Activated naive CD8-positive, alpha-beta T cell treated with anti-CD3 and anti-CD28 coated beads for 36 hours (primary cell): Measurements from ENCODE around the gene HCFC1. TPM values are rescaled to one million over a fixed set of nuclear protein-coding genes. Genes with fewer than 3 reads are reported as not detected.

Experiments used
- DNase-seq: peaks from one replicate; pipeline ENCODE4 v3.0.0; 2021
- H3K27ac Mint-ChIP-seq: one replicate; pipeline ENCODE4 v1.8.0; 2022; ENCODE audit warnings: mild to moderate bottlenecking, moderate library complexity, mixed read lengths
- H3K27me3 Mint-ChIP-seq: one replicate; pipeline ENCODE4 v1.8.0; 2022; ENCODE audit warnings: mild to moderate bottlenecking, mixed read lengths
- H3K36me3 Mint-ChIP-seq: one replicate; pipeline ENCODE4 v1.8.0; 2021; ENCODE audit warnings: mild to moderate bottlenecking, mixed read lengths
- H3K4me1 Mint-ChIP-seq: one replicate; pipeline ENCODE4 v1.8.0; 2021; ENCODE audit warnings: mixed read lengths
- H3K4me3 Mint-ChIP-seq: one replicate; pipeline ENCODE4 v1.8.0; 2022; ENCODE audit warnings: mild to moderate bottlenecking, moderate library complexity, mixed read lengths
- H3K9me3 Mint-ChIP-seq: one replicate; pipeline ENCODE4 v1.8.0; 2022; ENCODE audit warnings: mixed read lengths
- total RNA-seq, 2 experiments: library from RNA; stranded (reverse); gene quantifications; one replicate each; pipeline ENCODE4 v1.2.3, GENCODE V29; 2021

The HCFC1 gene
- total RNA-seq, 2 experiments from 2014 or later = 140 to 142 TPM

DNA sequence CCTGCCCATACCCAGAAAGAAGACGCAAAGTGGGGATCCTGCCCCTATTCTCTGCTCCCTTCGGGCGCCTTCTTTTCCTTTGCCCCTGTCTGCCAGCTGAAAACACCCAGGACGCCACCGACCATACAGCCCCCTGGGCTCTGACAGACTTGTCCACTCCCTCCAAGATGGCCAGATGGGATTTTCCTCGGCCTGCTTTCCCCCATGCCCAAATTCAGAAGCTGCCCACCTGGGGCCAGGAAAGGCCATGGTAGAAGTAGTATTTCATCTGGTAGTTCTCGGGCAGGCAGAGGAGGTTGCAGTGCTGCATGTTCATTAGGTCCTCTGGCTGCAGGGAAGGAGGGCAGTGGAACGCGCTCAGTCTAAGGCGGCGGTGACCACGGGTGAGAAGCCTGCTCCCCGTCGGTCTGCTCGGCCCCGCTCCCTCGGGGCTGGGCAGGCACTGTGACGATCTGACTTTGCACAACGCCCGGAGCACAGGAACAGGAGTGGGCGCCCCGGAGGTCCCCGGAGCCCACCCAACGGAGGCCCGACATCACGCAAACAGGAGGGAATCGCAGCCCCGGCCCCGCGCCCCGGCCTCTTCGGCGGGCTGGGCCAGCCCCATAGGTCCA lies 37.4 kb downstream of the HCFC1 start:
- Mint-ChIP-seq H3K9me3 (no peaks in the 10 kb centered on the region), H3K27ac (peak overlapping the region; percentile 79), H3K27me3 (no peaks in the 10 kb centered on the region)

DNA sequence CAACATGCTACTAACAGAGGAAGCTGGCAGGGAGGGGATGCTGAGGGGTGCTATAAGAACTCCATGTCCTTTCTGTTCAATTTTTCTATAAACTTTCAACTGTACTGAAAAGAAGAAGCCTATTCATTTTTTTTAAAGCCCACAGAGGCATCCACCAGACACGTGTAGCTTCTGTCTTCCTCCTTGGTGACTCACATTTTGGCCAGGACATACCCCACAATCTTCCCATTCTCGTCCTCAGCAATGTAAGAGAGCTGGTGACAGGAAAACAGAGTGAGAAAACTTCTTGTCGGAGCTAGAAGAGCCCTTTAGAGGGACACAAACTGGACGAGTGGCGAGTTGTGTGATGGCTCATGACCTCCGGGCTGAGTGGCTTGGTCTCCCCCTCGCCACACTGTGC lies 37.9 kb downstream of the HCFC1 start:
- Mint-ChIP-seq H3K27me3 (no peaks in the 10 kb centered on the region), H3K4me1 (peaks cover 23% of the 10 kb centered on the region), H3K9me3 (no peaks in the 10 kb centered on the region), H3K36me3 (peaks cover 20% of the 10 kb centered on the region), H3K27ac (peak overlapping the region; percentile 79), H3K4me3 (peak overlapping the region; percentile 86)
- no peak for DNase-seq

More for the DNA sequence above, 37.4 kb downstream of the HCFC1 start:
- DNase-seq = no peak
- H3K4me1 Mint-ChIP-seq = peaks cover 19% of the 10 kb centered on the region
- H3K4me3 Mint-ChIP-seq = peak overlapping the region; percentile 86
- peaks cover 17% of the 10 kb centered on the region for H3K36me3 Mint-ChIP-seq

DNA sequence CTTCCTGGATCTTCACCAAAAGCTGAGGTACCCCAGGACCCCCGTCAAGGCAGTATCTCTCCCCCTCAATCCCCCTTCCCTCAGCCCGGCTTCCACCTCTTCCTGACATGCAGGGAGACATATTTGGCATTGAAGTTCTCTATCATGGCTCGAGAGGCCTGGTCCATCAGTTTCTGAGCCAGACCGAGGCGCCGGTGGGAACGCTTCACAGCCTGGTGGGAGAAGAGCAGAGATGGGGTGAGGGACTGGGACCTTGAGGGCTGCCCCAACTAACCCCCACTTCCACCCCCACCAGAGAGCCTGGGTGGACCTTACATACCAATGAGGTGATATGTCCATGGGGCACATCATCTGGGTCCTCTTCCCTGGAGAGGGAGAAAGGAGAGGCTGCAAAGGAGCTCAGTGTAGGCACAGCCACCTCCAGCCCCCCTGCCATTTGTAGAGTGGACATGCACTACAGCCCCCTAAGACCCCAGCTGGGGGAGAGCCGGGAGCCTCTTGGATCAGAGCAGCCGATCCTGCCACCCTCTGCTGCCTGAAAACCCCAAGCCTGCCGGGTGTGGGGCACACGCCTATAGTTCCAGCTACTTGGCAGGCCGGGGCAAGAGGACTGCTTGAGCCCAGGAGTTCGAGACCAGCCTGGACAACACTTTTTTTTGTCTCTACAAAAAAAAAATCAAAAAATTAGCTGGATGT lies 39.2 kb downstream of the HCFC1 start:
- Mint-ChIP-seq H3K4me1 (peaks cover 18% of the 10 kb centered on the region), H3K27ac (peak overlapping the region; percentile 12), H3K4me3 (no peak overlapping the region), H3K9me3 (no peaks in the 10 kb centered on the region), H3K36me3 (peaks cover 22% of the 10 kb centered on the region), H3K27me3 (no peaks in the 10 kb centered on the region)
- DNase-seq = no peak

DNA sequence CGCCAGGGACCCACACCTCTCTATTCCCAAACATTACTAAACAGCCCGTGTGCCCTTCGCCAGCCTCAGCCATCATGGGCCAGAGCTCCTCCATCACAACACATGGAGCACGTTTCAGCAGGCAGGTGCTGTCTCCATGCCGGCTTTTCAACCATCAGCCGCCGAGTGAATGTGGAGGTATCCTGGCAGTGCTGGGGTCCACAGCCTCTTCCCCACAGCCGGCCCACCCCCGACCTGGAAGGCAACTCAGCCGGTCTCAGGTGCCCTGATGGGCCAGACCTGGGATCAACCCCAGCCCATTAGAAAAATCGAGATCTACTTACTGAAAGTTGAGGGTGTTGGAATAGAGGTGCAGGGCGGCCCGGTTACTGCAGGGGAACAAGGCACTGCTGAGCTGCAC lies 39.9 kb downstream of the HCFC1 start:
- Mint-ChIP-seq H3K27ac (peak overlapping the region; percentile 79), H3K36me3 (peaks cover 22% of the 10 kb centered on the region), H3K4me3 (peak overlapping the region; percentile 32), H3K4me1 (peaks cover 18% of the 10 kb centered on the region), H3K27me3 (no peaks in the 10 kb centered on the region), H3K9me3 (no peaks in the 10 kb centered on the region)
- DNase-seq = no peak

DNA sequence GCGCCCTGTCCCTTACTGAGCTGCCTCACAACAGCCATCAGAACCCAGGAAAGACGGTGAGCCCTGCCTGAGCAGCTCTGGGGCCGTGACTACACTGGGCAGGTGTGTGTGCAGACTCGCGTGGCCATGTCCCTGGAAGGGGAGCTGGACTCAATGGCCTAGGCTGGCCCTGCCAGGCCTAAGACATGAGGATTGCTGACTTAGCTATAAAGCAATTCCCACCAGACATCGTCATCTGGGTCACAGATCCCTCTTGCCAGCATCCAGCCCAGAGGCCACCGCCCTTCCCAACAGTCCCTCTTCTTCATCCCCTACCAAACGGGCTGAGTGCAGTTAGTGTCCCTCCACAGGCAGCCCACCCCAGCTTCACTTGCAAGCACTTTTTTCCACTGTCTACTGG lies 40.5 kb downstream of the HCFC1 start:
- peaks cover 19% of the 10 kb centered on the region for H3K36me3 Mint-ChIP-seq
- no peaks in the 10 kb centered on the region for H3K27me3 Mint-ChIP-seq
- H3K9me3 Mint-ChIP-seq = no peaks in the 10 kb centered on the region
- H3K27ac Mint-ChIP-seq = peak overlapping the region; percentile 79
- H3K4me1 Mint-ChIP-seq = peaks cover 18% of the 10 kb centered on the region
- DNase-seq = no peak
- no peak overlapping the region for H3K4me3 Mint-ChIP-seq

DNA sequence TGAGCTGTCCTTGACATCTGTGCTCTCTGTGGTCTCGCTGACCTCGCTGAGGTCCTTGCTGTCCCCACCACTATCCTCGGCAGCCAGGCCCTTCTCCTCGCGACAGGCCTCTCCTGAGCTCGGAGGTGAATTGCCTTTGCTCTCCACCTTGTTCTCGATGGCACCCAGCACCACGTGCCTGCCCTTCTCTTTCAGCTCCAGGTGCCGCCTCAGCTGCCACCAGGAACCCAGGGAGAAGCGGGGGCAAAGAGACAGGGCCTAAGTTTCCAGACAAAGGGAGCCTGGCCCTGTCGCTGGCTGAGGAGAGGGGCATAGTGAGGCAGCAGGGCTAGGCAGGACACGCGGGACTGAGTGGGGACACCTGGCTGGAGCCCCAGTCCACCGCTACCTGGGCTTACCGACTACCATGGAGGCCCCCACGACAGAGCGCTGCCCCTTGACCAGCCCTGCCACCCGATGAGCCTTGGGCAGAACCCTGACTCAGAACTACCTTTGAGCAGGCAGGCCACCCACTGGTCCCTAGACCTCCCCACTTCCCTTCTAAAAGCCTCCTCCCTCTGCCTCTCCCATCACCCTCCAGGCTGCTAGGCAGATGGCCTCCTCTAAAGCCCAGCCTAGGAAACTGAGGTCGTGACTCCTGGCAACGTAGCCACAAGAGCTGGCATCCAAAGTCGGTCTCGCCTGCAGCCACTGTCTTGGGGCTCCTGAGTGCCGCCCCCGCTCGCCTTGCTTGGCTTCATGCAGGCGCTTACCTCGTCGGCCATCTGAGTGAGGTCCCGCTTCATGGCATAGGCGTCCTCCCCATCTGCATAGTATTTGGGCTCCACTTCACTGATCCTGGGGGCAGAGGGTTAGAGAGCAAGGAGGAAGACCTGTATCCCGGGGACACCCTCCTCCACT lies 41.4 kb downstream of the HCFC1 start:
- Mint-ChIP-seq H3K36me3 (peaks cover 18% of the 10 kb centered on the region), H3K4me1 (peaks cover 16% of the 10 kb centered on the region), H3K4me3 (peak overlapping the region; percentile 32), H3K27ac (peak overlapping the region; percentile 62), H3K9me3 (no peaks in the 10 kb centered on the region), H3K27me3 (no peaks in the 10 kb centered on the region)
- DNase-seq = no peak

DNA sequence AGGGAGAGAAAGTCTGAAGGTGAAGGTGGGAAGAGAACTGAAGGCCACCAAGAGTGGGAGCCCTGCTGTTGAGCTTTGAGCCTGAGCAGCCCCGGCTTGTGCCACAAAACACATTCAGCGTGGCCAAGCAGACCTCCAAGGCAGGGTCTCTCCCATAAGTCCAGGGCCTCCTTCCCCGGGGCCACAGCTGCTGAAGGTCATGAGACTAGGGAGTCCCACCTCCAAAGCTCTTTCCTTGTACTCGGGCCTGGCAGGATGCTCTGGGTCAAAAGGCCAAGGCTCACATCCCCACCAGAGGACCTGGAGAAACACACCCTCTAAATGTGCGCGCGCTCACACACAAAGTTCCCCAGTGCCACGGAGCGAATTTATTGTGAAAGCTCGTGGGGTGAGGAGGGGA lies 42.0 kb downstream of the HCFC1 start:
- peaks cover 16% of the 10 kb centered on the region for H3K4me1 Mint-ChIP-seq

DNA sequence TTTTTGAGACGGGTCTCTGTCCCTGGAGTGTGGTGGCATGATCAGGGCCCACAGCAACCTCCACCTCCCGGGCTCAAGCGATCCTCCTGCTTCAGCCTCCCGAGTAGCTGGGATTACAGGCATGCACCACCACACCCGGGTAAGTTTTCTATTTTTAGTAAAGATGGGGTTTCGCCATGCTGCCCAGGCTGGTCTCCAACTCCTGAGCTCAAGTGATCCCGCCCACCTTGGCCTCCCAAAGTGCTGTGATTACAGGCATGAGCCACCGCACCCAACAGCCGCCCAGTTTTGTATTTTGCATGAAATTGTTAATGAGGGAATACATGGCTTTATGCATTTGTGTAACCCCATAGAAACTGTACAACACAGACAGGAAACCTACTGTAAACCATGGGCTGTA lies 42.8 kb downstream of the HCFC1 start:
- Mint-ChIP-seq H3K4me3 (peak overlapping the region; percentile 74), H3K27ac (peak overlapping the region; percentile 68), H3K4me1 (peaks cover 16% of the 10 kb centered on the region), H3K9me3 (no peaks in the 10 kb centered on the region), H3K27me3 (no peaks in the 10 kb centered on the region), H3K36me3 (peaks cover 27% of the 10 kb centered on the region)
- no peak for DNase-seq

More for the DNA sequence above, 42.0 kb downstream of the HCFC1 start:
- no peaks in the 10 kb centered on the region for H3K27me3 Mint-ChIP-seq
- H3K4me3 Mint-ChIP-seq = peak overlapping the region; percentile 74
- no peaks in the 10 kb centered on the region for H3K9me3 Mint-ChIP-seq
- H3K36me3 Mint-ChIP-seq = peaks cover 25% of the 10 kb centered on the region
- DNase-seq = no peak
- H3K27ac Mint-ChIP-seq = peak overlapping the region; percentile 29

DNA sequence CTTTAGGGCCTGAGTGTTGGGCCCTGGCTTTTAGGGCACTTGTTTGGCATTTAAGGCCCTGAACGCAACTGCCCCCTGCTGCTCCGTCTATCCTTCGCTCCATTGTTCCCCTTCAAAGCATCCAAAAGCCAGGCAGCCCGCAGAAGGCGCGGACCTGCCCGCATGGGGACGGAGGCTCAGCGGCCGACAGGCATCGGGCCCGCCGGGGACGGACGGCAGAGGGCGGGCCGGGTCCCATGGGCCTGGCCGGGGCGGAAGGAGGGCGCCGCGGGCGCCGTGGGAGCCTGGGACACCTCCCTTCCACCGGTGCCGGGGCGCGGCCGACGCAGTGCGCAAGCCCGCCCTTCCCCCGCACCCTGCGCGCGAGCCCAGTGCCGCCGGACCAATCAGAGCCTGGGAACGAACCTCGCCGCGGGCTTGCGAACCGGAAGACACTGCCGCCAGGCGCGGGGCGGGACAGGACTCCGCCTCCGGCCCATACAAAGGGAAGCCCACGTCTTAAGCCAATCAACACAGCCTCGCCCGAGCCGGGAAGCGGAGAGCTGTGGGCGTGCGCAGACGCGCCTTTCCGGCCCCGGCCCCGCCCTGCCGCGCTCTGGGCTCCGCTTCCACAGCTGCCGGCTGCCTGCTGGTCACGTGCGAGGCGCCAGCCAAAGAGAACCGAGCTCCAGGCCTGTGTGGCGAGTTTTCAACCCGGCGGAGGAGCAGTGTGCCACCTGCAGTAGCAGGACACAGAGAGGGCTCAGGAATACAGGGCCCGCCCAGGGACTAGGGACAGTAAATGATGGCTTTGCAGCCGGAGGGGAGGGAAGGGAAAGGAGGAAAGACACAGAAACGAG lies 43.5 kb downstream of the HCFC1 start:
- peaks cover 29% of the 10 kb centered on the region for H3K36me3 Mint-ChIP-seq
- DNase-seq = peak; percentile 95
- peaks cover 20% of the 10 kb centered on the region for H3K4me1 Mint-ChIP-seq
- peak overlapping the region; percentile 97 for H3K27ac Mint-ChIP-seq
- H3K27me3 Mint-ChIP-seq = no peaks in the 10 kb centered on the region
- no peaks in the 10 kb centered on the region for H3K9me3 Mint-ChIP-seq
- peak overlapping the region; percentile 87 for H3K4me3 Mint-ChIP-seq

DNA sequence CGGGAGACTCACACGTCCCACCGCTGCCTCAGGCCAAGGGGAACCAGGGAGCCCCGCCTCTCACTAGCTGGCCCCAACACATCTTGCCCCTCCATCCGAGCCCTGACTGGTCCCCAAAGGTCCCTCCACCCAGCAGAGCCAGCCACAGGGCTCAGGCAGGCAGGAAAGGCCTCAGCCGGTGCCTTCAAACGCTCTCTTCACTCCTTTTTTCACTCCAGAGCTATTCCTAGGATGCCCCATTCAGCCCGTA lies 44.0 kb downstream of the HCFC1 start:
- peaks cover 30% of the 10 kb centered on the region for H3K36me3 Mint-ChIP-seq
- peak overlapping the region; percentile 85 for H3K4me3 Mint-ChIP-seq
- peaks cover 20% of the 10 kb centered on the region for H3K4me1 Mint-ChIP-seq
- H3K27me3 Mint-ChIP-seq = no peaks in the 10 kb centered on the region
- H3K27ac Mint-ChIP-seq = peak overlapping the region; percentile 97
- no peaks in the 10 kb centered on the region for H3K9me3 Mint-ChIP-seq
- no peak for DNase-seq

DNA sequence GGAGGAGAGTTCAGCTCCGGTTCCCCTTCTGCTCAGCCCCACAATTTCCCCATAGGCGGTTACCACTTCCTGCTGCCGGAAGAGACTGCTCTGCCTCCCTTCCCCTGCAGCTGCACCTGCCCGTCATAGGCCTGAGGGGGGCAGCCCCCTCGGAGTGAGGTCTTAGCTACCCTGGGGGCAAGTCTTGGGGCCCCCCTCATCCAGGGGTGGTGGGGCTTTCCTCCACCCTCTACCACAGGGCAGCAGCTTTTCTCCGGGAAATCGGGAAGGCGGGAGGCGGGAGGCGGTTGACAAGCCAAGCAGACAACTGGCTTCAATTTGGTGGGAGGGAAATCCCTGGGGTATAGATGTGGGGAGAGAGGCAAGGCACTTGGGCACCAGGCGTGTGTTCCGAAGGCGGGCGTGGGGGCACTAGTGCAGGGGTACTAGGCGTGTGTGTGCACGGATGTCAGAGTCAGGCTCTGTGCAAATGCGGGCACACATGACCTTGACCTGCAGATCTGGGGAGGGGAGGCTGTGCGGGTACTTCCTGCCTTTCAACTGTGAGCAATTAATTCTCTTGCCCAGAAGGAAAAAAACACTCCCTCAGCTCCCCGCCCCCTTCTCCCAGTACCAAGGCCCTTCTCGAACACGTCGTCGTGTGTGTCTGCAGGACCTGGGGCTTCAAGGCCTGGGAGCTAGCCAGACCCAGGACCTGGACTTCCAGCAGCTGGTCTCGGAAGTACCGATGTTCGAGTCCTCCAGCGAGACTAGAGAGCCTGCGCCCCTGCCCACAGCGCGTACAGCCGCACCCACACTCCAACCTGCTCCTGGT lies 44.6 kb downstream of the HCFC1 start:
- peak overlapping the region; percentile 85 for H3K4me3 Mint-ChIP-seq
- H3K27me3 Mint-ChIP-seq = no peaks in the 10 kb centered on the region
- peak overlapping the region; percentile 97 for H3K27ac Mint-ChIP-seq
- H3K36me3 Mint-ChIP-seq = peaks cover 32% of the 10 kb centered on the region
- H3K9me3 Mint-ChIP-seq = no peaks in the 10 kb centered on the region
- peaks cover 24% of the 10 kb centered on the region for H3K4me1 Mint-ChIP-seq
- peak; percentile 79 for DNase-seq

DNA sequence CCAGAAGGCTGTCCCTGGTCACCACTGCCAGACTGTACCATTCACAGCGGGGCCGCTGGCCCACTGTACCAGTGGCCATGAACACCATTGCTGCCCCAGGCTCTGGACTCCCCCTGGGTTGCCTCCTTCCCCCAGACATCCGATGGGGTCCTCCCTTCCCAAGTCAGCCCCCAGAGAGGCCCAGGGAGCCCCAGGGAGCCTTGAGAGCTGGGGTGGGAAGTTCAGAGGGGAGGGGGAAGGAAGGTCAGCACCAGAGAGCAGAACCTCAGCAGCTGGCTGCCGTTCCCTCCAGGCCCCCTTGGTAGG lies 45.1 kb downstream of the HCFC1 start:
- no peaks in the 10 kb centered on the region for H3K27me3 Mint-ChIP-seq
- H3K4me1 Mint-ChIP-seq = peaks cover 24% of the 10 kb centered on the region
- H3K4me3 Mint-ChIP-seq = peak overlapping the region; percentile 85
- no peak for DNase-seq
- no peaks in the 10 kb centered on the region for H3K9me3 Mint-ChIP-seq
- H3K27ac Mint-ChIP-seq = peak overlapping the region; percentile 97
- peaks cover 29% of the 10 kb centered on the region for H3K36me3 Mint-ChIP-seq

DNA sequence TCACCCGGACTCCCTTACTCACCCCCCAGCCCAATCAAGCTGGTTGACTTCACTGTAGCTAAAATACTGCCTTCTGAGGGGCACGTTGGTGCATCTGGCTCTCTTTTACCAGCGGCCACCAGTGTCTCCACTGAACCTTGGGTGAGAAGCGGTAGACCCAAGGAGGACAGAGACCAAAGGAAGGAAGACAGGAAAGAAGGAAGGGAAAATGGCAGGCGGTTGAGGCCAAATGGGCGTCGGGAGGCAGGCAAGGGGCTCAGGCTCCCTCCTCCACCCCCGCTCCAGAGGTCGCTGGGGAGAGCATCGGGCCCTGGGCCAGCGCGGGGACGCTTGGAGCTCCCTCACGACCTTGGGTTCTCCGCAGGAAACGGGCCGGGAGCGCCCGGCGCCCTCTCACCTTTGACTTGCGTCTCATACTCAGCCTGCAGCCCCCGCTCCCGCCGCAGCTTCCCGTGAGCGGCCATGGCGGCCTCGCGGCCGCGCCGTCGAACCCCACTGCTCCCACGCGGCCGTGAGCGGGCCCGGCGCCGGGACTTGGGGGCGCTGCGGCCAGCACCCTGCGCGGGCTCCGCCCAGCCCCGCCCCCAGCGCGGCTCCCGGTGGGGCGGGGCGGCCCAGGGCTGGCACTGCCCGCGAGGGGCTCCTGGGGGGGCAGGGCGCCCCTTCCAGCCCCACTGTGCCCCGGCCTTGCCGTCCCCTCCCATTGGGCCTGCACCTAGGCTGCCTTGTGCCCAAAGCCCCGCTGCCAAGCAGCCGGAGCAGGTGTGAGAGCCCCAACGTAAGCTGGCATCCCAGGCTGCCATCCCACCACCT lies 45.7 kb downstream of the HCFC1 start, which contains the start of gene ARHGAP4:
Gene ARHGAP4, minus strand, starts transcription at position 526 of the 813 bp plus-strand sequence. Its CDS starts 62 bp downstream, at position 464.
- Mint-ChIP-seq H3K4me1 (peaks cover 23% of the 10 kb centered on the region), H3K9me3 (no peaks in the 10 kb centered on the region), H3K27ac (peak within 1 kb of the TSS; percentile 97), H3K27me3 (no peaks in the 10 kb centered on the region), H3K36me3 (peaks cover 29% of the 10 kb centered on the region), H3K4me3 (peak within 1 kb of the TSS; percentile 94)
- peak; percentile 74 for DNase-seq
